NCI-H82 (cell line): ENCODE results near the gene CCNB1.
A peak's percentile ranks its signal among the peaks of the same experiment; 100 is the strongest.
"Not testable (repeated sequence)": the region's sequence is repeated elsewhere in the genome, so short reads cannot be mapped to it uniquely, and the experiment has no call there.

Experiments
- DNase-seq: peaks from one replicate; lab custom pipeline; 2025; lab: John Stamatoyannopoulos, UW

The CCNB1 gene

GRCh38 chr5:69184621-69185020, 17.7 kb downstream of the CCNB1 start:
- DNase-seq: no peak

GRCh38 chr5:69187342-69187741, 20.4 kb downstream of the CCNB1 start:
- no peak for DNase-seq

GRCh38 chr5:69188811-69189161, 21.8 kb downstream of the CCNB1 start:
- no peak for DNase-seq

- peak; percentile 91 for DNase-seq
Measured at GRCh38 chr5:69189162-69190086, 22.5 kb downstream of the CCNB1 start, which contains the start of gene CENPH. TSS of gene CENPH (plus strand) at chr5:69189583. CDS start at chr5:69189635, 52 bp downstream.

- no peak for DNase-seq
Measured at GRCh38 chr5:69202497-69202896, 35.5 kb downstream of the CCNB1 start.

GRCh38 chr5:69206528-69207190, 39.7 kb downstream of the CCNB1 start:
- DNase-seq: no peak

- no peak for DNase-seq
Measured at GRCh38 chr5:69209602-69210001, 42.7 kb downstream of the CCNB1 start.

- no peak for DNase-seq
Measured at GRCh38 chr5:69211200-69211599, 44.2 kb downstream of the CCNB1 start.

GRCh38 chr5:69212022-69212421, 45.1 kb downstream of the CCNB1 start:
- no peak for DNase-seq

- no peak for DNase-seq
Measured at GRCh38 chr5:69213513-69214215, 46.7 kb downstream of the CCNB1 start.

- no peak for DNase-seq
Measured at GRCh38 chr5:69217151-69217511, 50.2 kb downstream of the CCNB1 start.

- DNase-seq: peak; percentile 95
Measured at GRCh38 chr5:69217548-69218526, 50.9 kb downstream of the CCNB1 start.

- DNase-seq: no peak
Measured at GRCh38 chr5:69219939-69220338, 53.0 kb downstream of the CCNB1 start.

- DNase-seq: not testable (repeated sequence)
Measured at GRCh38 chr5:69220371-69220770, 53.4 kb downstream of the CCNB1 start.

GRCh38 chr5:69220833-69221232, 53.9 kb downstream of the CCNB1 start:
- peak; percentile 39 for DNase-seq

GRCh38 chr5:69224520-69224919, 57.6 kb downstream of the CCNB1 start:
- no peak for DNase-seq

GRCh38 chr5:69225860-69226259, 58.9 kb downstream of the CCNB1 start:
- no peak for DNase-seq
